HG03354 (cell line): ENCODE measurements around the gene MAST4.
"Not testable (repeated sequence)": the region's sequence is repeated elsewhere in the genome, so short reads cannot be mapped to it uniquely, and the experiment has no call there.

Experiments
- ATAC-seq: cut with Tn5 transposase; IDR thresholded peaks from one replicate; pipeline ENCODE4 v1.9.1; 2021; ENCODE audit warnings: mild to moderate bottlenecking; ENCODE audit not compliant: unreplicated experiment, poor library complexity, severe bottlenecking

Gene MAST4

GRCh38 chr5:67118050-67118620 lies 521.9 kb downstream of the MAST4 start:
- ATAC-seq: no peak

GRCh38 chr5:67119010-67119409 lies 522.8 kb downstream of the MAST4 start:
- no peak for ATAC-seq

- ATAC-seq: no peak
Observed at GRCh38 chr5:67120032-67120431, 523.8 kb downstream of the MAST4 start.

GRCh38 chr5:67123819-67124218 lies 527.6 kb downstream of the MAST4 start:
- no peak for ATAC-seq

GRCh38 chr5:67124556-67124955 lies 528.4 kb downstream of the MAST4 start:
- no peak for ATAC-seq

GRCh38 chr5:67127347-67127895 lies 531.2 kb downstream of the MAST4 start:
- not testable (repeated sequence) for ATAC-seq

GRCh38 chr5:67129768-67130167 lies 533.6 kb downstream of the MAST4 start:
- no peak for ATAC-seq

GRCh38 chr5:67133217-67133616 lies 537.0 kb downstream of the MAST4 start:
- no peak for ATAC-seq

- ATAC-seq: no peak
Observed at GRCh38 chr5:67133776-67134175, 537.6 kb downstream of the MAST4 start.

- ATAC-seq: no peak
Observed at GRCh38 chr5:67135381-67135984, 539.3 kb downstream of the MAST4 start.

GRCh38 chr5:67139030-67139429 lies 542.8 kb downstream of the MAST4 start:
- ATAC-seq: no peak

- ATAC-seq: no peak
Observed at GRCh38 chr5:67140413-67140812, 544.2 kb downstream of the MAST4 start.

GRCh38 chr5:67141644-67142043 lies 545.5 kb downstream of the MAST4 start:
- ATAC-seq: no peak

GRCh38 chr5:67142816-67143215 lies 546.6 kb downstream of the MAST4 start:
- ATAC-seq: no peak

GRCh38 chr5:67143549-67143948 lies 547.4 kb downstream of the MAST4 start:
- ATAC-seq: no peak

- no peak for ATAC-seq
Observed at GRCh38 chr5:67144183-67144639, 548.0 kb downstream of the MAST4 start.

GRCh38 chr5:67146574-67146973 lies 550.4 kb downstream of the MAST4 start:
- ATAC-seq: no peak

- no peak for ATAC-seq
Observed at GRCh38 chr5:67146981-67147380, 550.8 kb downstream of the MAST4 start.

- no peak for ATAC-seq
Observed at GRCh38 chr5:67147760-67148159, 551.6 kb downstream of the MAST4 start.

GRCh38 chr5:67149057-67149950 lies 553.1 kb downstream of the MAST4 start:
- ATAC-seq: no peak
